T-helper 9 cell (primary cell): Measurements from ENCODE around the gene DBT.
A peak's percentile ranks its signal among the peaks of the same experiment; 100 is the strongest.
"Not testable (repeated sequence)": the region's sequence is repeated elsewhere in the genome, so short reads cannot be mapped to it uniquely, and the experiment has no call there.

Experiments used
- DNase-seq: peaks from one replicate; pipeline ENCODE4 v3.0.0-alpha.2; 2020
- total RNA-seq, 2 donors: gene quantifications; one replicate each; lab custom pipeline; 2026; lab: John Stamatoyannopoulos, UW

Gene DBT
- total RNA-seq = 17.4 to 37.0 reads per million in 2 donors

- DNase-seq = peak; percentile 85
Observed at GRCh38 chr1:100249537-100250257, at the start of gene DBT. DBT (minus strand) TSS chr1:100249834; CDS start chr1:100249820, 14 bp downstream.

DNA sequence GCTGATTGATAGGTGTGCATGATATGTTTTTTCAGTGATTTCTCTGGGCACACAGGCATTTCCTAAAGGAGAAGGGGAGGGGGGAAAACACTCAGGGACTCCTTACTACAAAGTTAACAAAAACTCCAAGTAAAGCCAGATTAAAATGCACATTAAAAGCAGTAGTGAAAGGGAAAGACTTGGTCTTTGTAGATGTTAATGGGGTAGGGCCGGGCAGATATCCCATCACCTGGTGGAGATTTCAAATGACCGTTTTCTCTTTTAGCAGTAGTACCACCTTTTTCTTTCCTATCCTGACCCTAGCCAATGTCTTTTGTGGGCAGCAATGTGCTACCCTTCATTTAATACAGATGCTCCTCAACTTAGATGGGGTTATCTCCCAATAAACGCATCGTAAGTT, 48.9 kb upstream of the DBT start:
- no peak for DNase-seq

- DNase-seq = not testable (repeated sequence)
Observed at GRCh38 chr1:100296997-100297396, 47.4 kb upstream of the DBT start.

GRCh38 chr1:100296140-100296539, 46.5 kb upstream of the DBT start:
- DNase-seq = no peak

GRCh38 chr1:100292711-100293110, 43.1 kb upstream of the DBT start:
- DNase-seq = no peak

GRCh38 chr1:100290291-100290690, 40.7 kb upstream of the DBT start:
- no peak for DNase-seq

GRCh38 chr1:100287162-100287561, 37.5 kb upstream of the DBT start:
- DNase-seq = no peak

GRCh38 chr1:100284591-100284990, 35.0 kb upstream of the DBT start:
- no peak for DNase-seq

DNA sequence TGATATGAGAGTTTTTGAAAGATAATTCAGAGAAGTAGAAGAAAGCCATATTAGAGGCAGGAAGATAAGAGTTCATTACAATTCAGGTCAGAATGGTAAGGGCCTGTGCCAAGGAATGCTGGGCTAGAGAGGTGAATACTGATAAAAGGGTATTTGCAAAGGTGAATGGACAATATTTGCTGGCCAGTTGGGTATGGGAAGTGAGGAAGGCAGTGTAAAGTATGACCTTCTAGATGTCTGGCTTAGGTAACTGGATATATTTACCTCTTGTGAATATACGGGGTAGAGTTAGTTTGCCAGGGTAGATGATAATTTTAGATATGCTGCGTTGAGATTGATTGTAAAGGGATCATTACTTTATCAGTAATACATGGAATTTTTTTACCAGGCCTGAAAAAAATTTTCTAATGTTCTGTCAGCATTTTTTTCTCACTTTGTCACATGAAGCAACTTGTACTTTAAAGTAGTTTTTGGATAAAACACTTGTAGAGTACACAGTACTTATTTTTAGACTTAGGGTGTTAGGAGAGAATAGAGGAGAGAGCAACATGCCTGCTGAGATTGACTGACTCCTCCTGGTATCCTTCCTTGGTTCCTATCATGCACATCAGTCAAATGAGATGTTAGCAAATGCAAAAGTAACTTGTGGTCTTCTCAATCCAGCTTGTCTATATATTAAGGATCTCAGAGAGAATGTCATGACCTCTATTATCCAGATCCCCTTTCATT, 30.5 kb upstream of the DBT start:
- DNase-seq = no peak

- DNase-seq = no peak
Observed at GRCh38 chr1:100279358-100279923, 29.8 kb upstream of the DBT start.

- no peak for DNase-seq
Observed at GRCh38 chr1:100277866-100278265, 28.2 kb upstream of the DBT start.

GRCh38 chr1:100268202-100268601, 18.6 kb upstream of the DBT start:
- DNase-seq = no peak

DNA sequence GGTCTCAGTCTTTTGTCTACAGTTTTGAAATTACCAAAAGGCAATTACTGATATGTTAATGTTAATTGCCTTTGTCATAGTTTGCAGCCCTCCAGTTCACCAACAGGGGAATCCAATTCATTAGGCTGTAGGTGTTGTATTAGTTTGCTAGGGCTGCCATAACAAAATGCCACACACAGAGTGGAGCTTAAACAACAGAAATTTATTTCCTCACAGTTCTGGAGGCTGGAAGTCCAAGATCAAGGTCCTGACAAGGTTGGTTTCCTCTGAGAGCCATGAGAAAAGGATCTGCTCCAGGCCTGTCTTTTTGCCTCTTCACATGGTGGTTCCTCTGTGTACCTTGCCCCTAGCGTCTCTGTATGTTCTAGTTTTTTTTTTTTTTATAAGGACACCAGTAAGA, 17.6 kb upstream of the DBT start:
- DNase-seq = no peak

GRCh38 chr1:100266741-100267140, 17.1 kb upstream of the DBT start:
- DNase-seq = no peak

DNA sequence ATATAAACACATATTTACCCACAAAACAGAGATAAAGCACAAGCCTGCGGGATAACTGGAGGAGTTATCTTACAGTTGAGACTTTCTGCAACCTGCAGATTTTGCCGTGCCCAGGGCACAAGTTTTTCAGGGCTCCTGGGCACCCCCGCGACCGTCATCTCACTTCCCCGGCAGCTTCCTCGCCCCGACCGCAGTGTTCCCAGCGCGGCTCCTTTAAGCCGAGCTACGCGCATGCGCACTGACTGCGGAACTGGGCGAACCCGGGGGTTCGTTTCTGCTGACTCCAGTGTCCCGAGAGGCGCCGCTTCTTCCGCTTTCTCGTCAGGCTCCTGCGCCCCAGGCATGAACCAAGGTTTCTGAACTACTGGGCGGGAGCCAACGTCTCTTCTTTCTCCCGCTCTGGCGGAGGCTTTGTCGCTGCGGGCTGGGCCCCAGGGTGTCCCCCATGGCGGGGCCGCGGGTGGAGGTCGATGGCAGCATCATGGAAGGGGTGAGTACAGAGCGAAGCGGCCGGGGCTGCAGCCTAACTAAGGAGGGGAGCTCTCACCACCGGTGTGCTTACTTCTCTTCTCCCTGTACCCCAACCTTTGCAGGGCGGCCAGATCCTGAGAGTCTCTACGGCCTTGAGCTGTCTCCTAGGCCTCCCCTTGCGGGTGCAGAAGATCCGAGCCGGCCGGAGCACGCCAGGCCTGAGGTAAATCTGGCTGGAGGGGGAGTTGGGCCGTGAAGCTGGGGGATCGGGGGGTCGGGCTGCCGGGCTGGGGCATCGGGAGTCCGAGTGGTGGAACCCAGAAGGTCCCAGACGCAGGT, 16.5 kb upstream of the DBT start, which contains the start of gene RTCA:
RTCA (plus strand) TSS at position 286 of the 810 bp plus-strand sequence; CDS start at position 446, 160 bp downstream.
- DNase-seq = peak; percentile 96

GRCh38 chr1:100265562-100265930, 15.9 kb upstream of the DBT start:
- DNase-seq = no peak

- not testable (repeated sequence) for DNase-seq
Observed at GRCh38 chr1:100264081-100264480, 14.4 kb upstream of the DBT start.

DNA sequence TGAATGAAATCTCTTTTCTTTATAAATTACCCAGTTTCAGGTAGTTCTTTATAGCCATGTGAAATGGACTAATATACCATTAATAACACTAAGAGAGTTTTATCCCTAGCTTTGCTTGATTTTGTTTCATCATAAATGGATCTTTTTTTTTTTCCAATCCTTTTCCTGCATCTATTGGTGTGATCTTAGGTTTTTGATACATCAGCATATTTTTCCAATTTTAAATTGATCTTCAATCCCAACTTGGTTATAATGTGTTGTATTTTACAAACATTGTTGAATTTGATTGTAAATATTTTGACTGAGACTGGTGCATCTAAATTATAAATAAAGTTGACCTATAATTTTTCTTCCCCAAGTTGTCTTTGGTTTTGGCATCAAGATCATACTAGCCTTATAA, 12.1 kb upstream of the DBT start:
- no peak for DNase-seq

DNA sequence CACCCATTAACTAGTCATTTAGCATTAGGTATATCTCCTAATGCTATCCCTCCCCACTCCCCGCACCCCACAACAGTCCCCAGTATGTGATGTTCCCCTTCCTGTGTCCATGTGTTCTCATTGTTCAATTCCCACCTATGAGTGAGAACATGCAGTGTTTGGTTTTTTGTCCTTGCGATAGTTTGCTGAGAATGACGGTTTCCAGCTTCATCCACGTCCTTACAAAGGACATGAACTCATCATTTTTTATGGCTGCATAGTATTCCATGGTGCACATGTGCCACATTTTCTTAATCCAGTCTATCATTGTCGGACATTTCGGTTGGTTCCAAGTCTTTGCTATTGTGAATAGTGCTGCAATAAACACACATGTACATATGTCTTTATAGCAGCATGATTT, 8.8 kb upstream of the DBT start:
- not testable (repeated sequence) for DNase-seq

DNA sequence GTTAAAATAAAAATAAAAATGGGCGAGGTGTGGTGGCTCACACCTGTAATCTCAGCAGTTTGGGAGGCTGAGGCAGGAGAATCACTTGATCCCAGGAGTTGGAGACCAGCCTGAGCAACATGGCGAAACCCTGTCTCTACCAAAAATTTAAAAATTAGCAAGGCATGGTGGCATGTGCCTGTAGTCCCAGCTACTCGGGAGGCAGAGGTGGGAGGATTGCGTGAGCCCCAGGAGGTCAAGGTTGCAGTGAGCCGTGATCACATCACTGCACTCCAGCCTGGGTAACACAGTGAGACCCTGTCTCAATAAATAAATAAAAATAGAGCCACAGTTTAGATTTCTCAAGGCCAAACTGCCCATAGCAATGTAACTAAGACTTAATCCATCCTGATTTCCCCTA, 6.6 kb upstream of the DBT start:
- DNase-seq = not testable (repeated sequence)

GRCh38 chr1:100253552-100253951, 3.9 kb upstream of the DBT start:
- no peak for DNase-seq

GRCh38 chr1:100252901-100253300, 3.3 kb upstream of the DBT start:
- DNase-seq = no peak

DNA sequence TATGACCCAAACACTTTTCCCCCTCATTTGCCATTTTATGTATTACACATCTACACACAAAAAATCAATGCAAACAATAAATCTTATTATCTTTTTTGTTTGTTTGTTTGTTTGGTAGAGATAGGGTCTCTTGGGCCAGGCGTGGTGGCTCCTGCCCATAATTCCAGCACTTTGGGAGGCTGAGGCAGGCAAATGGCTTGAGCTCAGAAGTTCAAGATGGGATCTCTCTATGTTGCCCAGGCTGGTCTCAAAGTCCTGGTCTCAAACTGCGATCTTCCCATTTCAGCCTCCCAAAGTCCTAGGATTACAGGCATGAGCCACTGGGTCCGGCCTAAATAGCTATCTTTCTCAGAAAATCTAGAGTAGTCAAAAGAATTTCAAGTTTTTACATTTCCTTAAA, 1.2 kb upstream of the DBT start:
- DNase-seq = no peak
